SK-N-SH (cell line): ENCODE data around the gene ORMDL2. TPM values are rescaled to one million over a fixed set of nuclear protein-coding genes. Genes with fewer than 3 reads are reported as not detected.

ENCODE experiments used
- CTCF ChIA-PET: fragments of 300-600, 350-600 bp; formaldehyde crosslinking; extraction: SDS; loops from one replicate; lab custom pipeline; 2021; lab: Yijun Ruan, JAX
- POLR2A ChIA-PET: fragments of 350-600 bp; sonication (Branson Sonifier 250); formaldehyde crosslinking; extraction: SDS; loops from one replicate; lab custom pipeline; 2020; ENCODE audit warnings: antibody characterized with exemption, inconsistent platforms; lab: Yijun Ruan, JAX
- DNase-seq: peaks from one replicate; pipeline ENCODE4 v3.0.0; 2012
- H2AFZ ChIP-seq: fragments of 200-600 bp; sonication (generic); 2 replicates; pipeline ENCODE4 v1.8.1; 2016; ENCODE audit warnings: antibody characterized with exemption, mild to moderate bottlenecking, low read depth
- H3F3A ChIP-seq: fragments of 200-600 bp; sonication (generic); replicated peaks from 2 replicates; pipeline ENCODE3; 2016; ENCODE audit warnings: antibody characterized with exemption, mild to moderate bottlenecking; ENCODE audit not compliant: insufficient read depth
- H3K27ac ChIP-seq, 2 experiments: fragments of 200-500 bp in 1 of 2; fragments of 200-600 bp in 1 of 2; sonication (Bioruptor generic) in 1 of 2; sonication (generic), shearing (Covaris generic) in 1 of 2; 2 replicates each; pipeline versions ENCODE4 v1.5.1 to v1.6.1; 2014 to 2016; ENCODE audit warnings: low read depth in 2 of 2, inconsistent platforms in 1 of 2, low read length in 1 of 2, mild to moderate bottlenecking in 1 of 2, mixed read lengths in 1 of 2
- H3K27me3 ChIP-seq: fragments of 200-600 bp; sonication (generic), shearing (Covaris generic); 2 replicates; pipeline ENCODE4 v1.6.1; 2016; ENCODE audit warnings: mixed run types; ENCODE audit not compliant: insufficient read depth
- H3K36me3 ChIP-seq, 2 experiments: fragments of 200-500 bp in 1 of 2; fragments of 200-600 bp in 1 of 2; sonication (Bioruptor generic) in 1 of 2; sonication (generic) in 1 of 2; replicated peaks in 1 of 2; 2 replicates each; pipeline versions ENCODE3 to v1.5.1; 2014 to 2016; ENCODE audit warnings: low read length in 1 of 2, mild to moderate bottlenecking in 1 of 2; ENCODE audit not compliant: insufficient read depth in 2 of 2, control insufficient read depth in 1 of 2
- H3K4me1 ChIP-seq, 2 experiments: fragments of 200-500 bp in 1 of 2; fragments of 200-600 bp in 1 of 2; sonication (Bioruptor generic) in 1 of 2; sonication (generic), shearing (Covaris generic) in 1 of 2; 2 replicates each; pipeline versions ENCODE4 v1.5.1 to v1.6.1; 2014 to 2016; ENCODE audit warnings: low read depth in 1 of 2, low read length in 1 of 2, mixed run types in 1 of 2; ENCODE audit not compliant: insufficient read depth in 2 of 2, control insufficient read depth in 1 of 2
- H3K4me2 ChIP-seq: fragments of 200-600 bp; sonication (generic), shearing (Covaris generic); 2 replicates; pipeline ENCODE4 v1.6.1; 2017; ENCODE audit warnings: mixed run types
- H3K4me3 ChIP-seq, 2 experiments: fragments of 200-500 bp in 1 of 2; fragments of 200-600 bp in 1 of 2; sonication (Bioruptor generic) in 1 of 2; sonication (generic), shearing (Covaris generic) in 1 of 2; 2 replicates each; pipeline versions ENCODE4 v1.5.1 to v1.8.1; 2014 to 2016; ENCODE audit warnings: low read depth in 2 of 2, inconsistent platforms in 1 of 2, low read length in 1 of 2, mild to moderate bottlenecking in 1 of 2, mixed read lengths in 1 of 2, moderate library complexity in 1 of 2
- H3K79me2 ChIP-seq: fragments of 200-600 bp; sonication (generic); 2 replicates; pipeline ENCODE4 v1.8.1; 2017; ENCODE audit warnings: mild to moderate bottlenecking; ENCODE audit not compliant: insufficient read depth
- H3K9ac ChIP-seq: fragments of 200-600 bp; sonication (generic); 2 replicates; pipeline ENCODE4 v1.6.1; 2017; ENCODE audit warnings: mixed run types
- H3K9me2 ChIP-seq: fragments of 200-600 bp; sonication (generic); 2 replicates; pipeline ENCODE4 v1.6.1; 2017; ENCODE audit warnings: mixed run types
- H3K9me3 ChIP-seq: fragments of 200-600 bp; sonication (generic); 2 replicates; pipeline ENCODE4 v1.6.1; 2017; ENCODE audit warnings: mixed run types, mild to moderate bottlenecking, moderate library complexity
- H4K20me1 ChIP-seq: fragments of 200-600 bp; sonication (generic); 2 replicates; pipeline ENCODE4 v1.6.1; 2017; ENCODE audit warnings: mild to moderate bottlenecking, mixed run types; ENCODE audit not compliant: insufficient read depth
- CHD2 ChIP-seq: fragments of 150-350 bp; IDR thresholded peaks from 2 replicates; pipeline ENCODE4 v1.6.1; 2018; ENCODE audit warnings: low read length; ENCODE audit not compliant: partially characterized antibody
- CTCF ChIP-seq: fragments of 200-600 bp; sonication (generic); IDR thresholded peaks from 2 replicates; pipeline ENCODE4 v1.6.1; 2017; ENCODE audit warnings: antibody characterized with exemption, mild to moderate bottlenecking, moderate library complexity
- ELF1 ChIP-seq: IDR thresholded peaks from 2 replicates; pipeline ENCODE4 v1.4.0; 2012
- EP300 ChIP-seq, 2 experiments: IDR thresholded peaks; 2 replicates each; pipeline versions ENCODE4 v1.4.0 to v1.6.1; 2012; ENCODE audit warnings: borderline replicate concordance in 1 of 2, low read depth in 1 of 2, low read length in 1 of 2
- EZH2phosphoT487 ChIP-seq: fragments of 200-600 bp; sonication (generic); IDR thresholded peaks from 2 replicates; pipeline ENCODE4 v1.6.1; 2017; ENCODE audit warnings: low read depth, mixed run types, mild to moderate bottlenecking, antibody characterized with exemption, moderate library complexity, borderline replicate concordance
- FOXM1 ChIP-seq: IDR thresholded peaks from 2 replicates; pipeline ENCODE4 v1.4.0; 2012; ENCODE audit warnings: low read depth, mild to moderate bottlenecking
- GATA2 ChIP-seq: sonication (generic); formaldehyde crosslinking; IDR thresholded peaks from 2 replicates; pipeline ENCODE4 v1.5.0; 2020; ENCODE audit warnings: mild to moderate bottlenecking, missing genetic modification reagents
- JUND ChIP-seq: IDR thresholded peaks from 2 replicates; pipeline ENCODE4 v1.4.0; 2012
- NFIC ChIP-seq: IDR thresholded peaks from 2 replicates; pipeline ENCODE4 v1.4.0; 2012; ENCODE audit warnings: borderline replicate concordance
- NRF1 ChIP-seq: IDR thresholded peaks from 2 replicates; pipeline ENCODE4 v1.6.1; 2012; ENCODE audit warnings: low read depth, mild to moderate bottlenecking, low read length
- PBX3 ChIP-seq: IDR thresholded peaks from 2 replicates; pipeline ENCODE4; 2012
- RAD21 ChIP-seq: IDR thresholded peaks from 2 replicates; pipeline ENCODE4 v1.6.1; 2012; ENCODE audit warnings: mild to moderate bottlenecking, low read length
- RCOR1 ChIP-seq: fragments of 150-350 bp; IDR thresholded peaks from 2 replicates; pipeline ENCODE4 v1.6.1; 2017; ENCODE audit warnings: antibody characterized with exemption, low read length
- RFX5 ChIP-seq: IDR thresholded peaks from 2 replicates; pipeline ENCODE4 v1.6.1; 2012; ENCODE audit warnings: mild to moderate bottlenecking, improper control_type of control experiment, low read length
- SIN3A ChIP-seq: IDR thresholded peaks from 2 replicates; pipeline ENCODE4 v1.6.1; 2012; ENCODE audit warnings: low read depth, mild to moderate bottlenecking, low read length, moderate library complexity, borderline replicate concordance
- SMC3 ChIP-seq: IDR thresholded peaks from 2 replicates; pipeline ENCODE4 v1.6.1; 2012; ENCODE audit warnings: low read depth, low read length, improper control_type of control experiment
- TAF1 ChIP-seq: IDR thresholded peaks from 2 replicates; pipeline ENCODE4 v1.6.1; 2012; ENCODE audit warnings: low read depth, mild to moderate bottlenecking, low read length, moderate library complexity, borderline replicate concordance
- TCF12 ChIP-seq: IDR thresholded peaks from 2 replicates; pipeline ENCODE4 v1.4.0; 2012
- TEAD4 ChIP-seq: IDR thresholded peaks from 2 replicates; pipeline ENCODE4 v1.4.0; 2012; ENCODE audit warnings: mild to moderate bottlenecking, borderline replicate concordance; ENCODE audit not compliant: insufficient read depth
- USF2 ChIP-seq: fragments of 150-350 bp; IDR thresholded peaks from 2 replicates; pipeline ENCODE4 v1.6.1; 2017; ENCODE audit warnings: antibody characterized with exemption, low read length, low read depth, borderline replicate concordance
- YY1 ChIP-seq: IDR thresholded peaks from 2 replicates; pipeline ENCODE4 v1.4.0; 2012; ENCODE audit warnings: low read depth, mild to moderate bottlenecking
- WGBS: methylation state at CpG from one replicate; pipeline ENCODE4 v1.1.6; 2017; ENCODE audit warnings: low lambda C conversion rate; 5-methylcytosine and 5-hydroxymethylcytosine counted together
- polyA plus RNA-seq, 3 experiments: library from polyadenylated mRNA; depleted of rRNA; stranded (reverse); fragments of >200 nt; gene quantifications; 2 replicates each; pipeline ENCODE4 v1.2.3, GENCODE V29; 2012

Gene ORMDL2
- polyA plus RNA-seq, 1 of the 3 experiments (the other 2 are of a cell fraction) = 37.3 TPM

GRCh38 chr12:55838361-55838760 is 20.5 kb downstream of the ORMDL2 start:
- H3K9me3 ChIP-seq = no peaks in the 10 kb centered on the region
- H3F3A ChIP-seq = no peaks in the 10 kb centered on the region
- ChIA-PET POLR2A (no interaction called here), CTCF (no interaction called here)
- TF ChIP-seq NFIC = no peak
- TF ChIP-seq PBX3 = no peak
- TF ChIP-seq TEAD4 = no peak
- no peak for TF ChIP-seq JUND
- no peaks in the 10 kb centered on the region for H3K36me3 ChIP-seq
- no peaks in the 10 kb centered on the region for H4K20me1 ChIP-seq
- DNase-seq = no peak
- no peak overlapping the region for H3K27ac ChIP-seq
- H2AFZ ChIP-seq = no peak overlapping the region
- WGBS = 86% methylated on average over 3 of the region's 3 CpGs
- no peaks in the 10 kb centered on the region for H3K79me2 ChIP-seq
- H3K4me2 ChIP-seq = no peak overlapping the region
- H3K4me3 ChIP-seq = no peak overlapping the region
- H3K9ac ChIP-seq = no peak overlapping the region
- H3K9me2 ChIP-seq = no peaks in the 10 kb centered on the region
- H3K4me1 ChIP-seq = peaks cover 1 to 9% of the 10 kb centered on the region in 2 experiments; a peak in 1 of 4 replicates
- no peaks in the 10 kb centered on the region for H3K27me3 ChIP-seq

- Histone ChIP-seq H3K27me3 (no peaks in the 10 kb centered on the region), H3K9me2 (no peaks in the 10 kb centered on the region), H3K4me3 (no peak overlapping the region), H3K27ac (no peak overlapping the region), H4K20me1 (no peaks in the 10 kb centered on the region), H3K4me2 (no peak overlapping the region), H3K79me2 (no peaks in the 10 kb centered on the region), H3K36me3 (no peaks in the 10 kb centered on the region), H2AFZ (no peak overlapping the region), H3K9me3 (no peaks in the 10 kb centered on the region), H3F3A (no peaks in the 10 kb centered on the region), H3K9ac (no peak overlapping the region), H3K4me1 (0 out of 4 replicates have a peak, but pooled peaks cover 0 to 9% of the 10 kb centered on the region in 2 experiments)
- ChIA-PET POLR2A (interaction anchor here (0.9 kb wide), 1 partner anchor 89 kb away, joined by 3 read pairs; the partner anchor contains the start of gene PYM1), CTCF (no interaction called here)
- no peak for DNase-seq
- WGBS = 84% methylated on average over 10 of the region's 11 CpGs
- TF ChIP-seq USF2 = no peak
- no peak for TF ChIP-seq EP300 (IDR thresholded peaks at IDR 0.05; ENCODE audit: borderline replicate concordance in 1 of 2, low read depth in 1 of 2, low read length in 1 of 2)
- TF ChIP-seq SIN3A = no peak
- TF ChIP-seq EZH2phosphoT487 = no peak
- no peak for TF ChIP-seq CHD2
- no peak for TF ChIP-seq TEAD4
- no peak for TF ChIP-seq YY1
- TF ChIP-seq GATA2 = no peak
- no peak for TF ChIP-seq PBX3
- TF ChIP-seq NRF1 = no peak
- TF ChIP-seq TCF12 = no peak
- no peak for TF ChIP-seq FOXM1
- no peak for TF ChIP-seq SMC3
- no peak for TF ChIP-seq RAD21
- TF ChIP-seq ELF1 = no peak
- TF ChIP-seq CTCF = no peak
- TF ChIP-seq TAF1 = no peak
- TF ChIP-seq RFX5 = no peak
- no peak for TF ChIP-seq RCOR1
Measured at GRCh38 chr12:55839345-55840140, 21.7 kb downstream of the ORMDL2 start.
